ENCODE measurements around the gene ERP27.
A peak's percentile ranks its signal among the peaks of the same experiment; 100 is the strongest.

The ERP27 gene

GRCh38 chr12:14959916-14960496 lies 21.7 kb upstream of the ERP27 start:
- no peak for DNase-seq (ENCODE audit: low spot score)

DNA sequence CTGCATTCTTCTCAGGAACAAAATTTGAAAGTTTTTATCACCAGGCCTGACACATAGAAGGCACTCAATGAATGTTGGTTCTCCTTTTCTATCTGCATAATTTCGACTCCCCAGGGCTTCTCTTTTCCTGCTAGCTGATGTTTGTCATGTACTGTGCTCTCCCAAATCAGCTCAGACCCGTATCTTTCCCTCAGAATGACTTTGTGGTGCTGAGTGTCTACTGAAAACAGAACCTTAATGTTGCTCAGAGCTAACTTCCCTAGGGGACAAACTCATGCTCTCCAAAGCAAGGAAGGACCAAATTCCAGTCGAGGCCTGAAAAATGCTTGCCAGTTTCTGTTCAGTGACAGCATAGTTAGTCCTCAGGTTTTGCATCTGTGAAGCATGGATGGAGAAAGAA lies 21.1 kb upstream of the ERP27 start:
- no peak for DNase-seq (ENCODE audit: low spot score)

- no peak for DNase-seq (ENCODE audit: low spot score)
Measured at GRCh38 chr12:14959126-14959440, 20.7 kb upstream of the ERP27 start.

DNA sequence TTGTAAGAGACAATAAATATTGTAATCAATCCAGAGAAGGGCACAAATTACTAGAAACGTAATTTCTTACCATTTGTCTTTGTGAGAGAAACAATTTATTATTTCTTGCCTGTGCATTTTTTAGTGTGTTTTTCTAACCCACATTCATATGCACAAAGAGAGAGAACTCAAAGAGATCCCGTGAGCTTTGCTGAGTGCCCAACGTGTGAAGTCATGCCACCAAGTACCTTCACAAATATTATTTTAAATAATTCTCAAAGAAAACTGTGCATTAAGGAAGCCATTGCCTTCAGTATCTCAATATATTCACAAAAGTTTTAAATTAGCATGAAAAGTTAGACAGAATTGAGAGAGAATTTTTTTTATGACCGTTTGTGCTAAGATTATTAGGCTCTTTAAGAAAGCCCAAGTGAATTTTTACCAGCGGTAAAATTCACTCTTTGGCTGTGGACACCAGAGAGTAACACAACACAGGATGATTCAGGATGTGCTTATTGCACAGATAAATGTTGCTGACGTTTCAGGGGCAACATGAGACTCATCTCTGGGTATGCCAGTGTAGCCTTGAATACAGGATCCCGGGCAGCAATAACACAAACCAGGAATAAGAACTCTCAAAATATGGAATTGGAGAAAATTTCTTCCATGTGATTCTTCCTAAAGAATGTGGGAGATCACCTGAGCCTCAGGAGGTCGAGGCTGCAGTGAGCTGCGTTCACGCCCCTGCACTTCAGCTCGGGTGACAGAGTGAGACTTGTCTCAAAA lies 20.2 kb upstream of the ERP27 start:
- no peak for DNase-seq (ENCODE audit: low spot score)

DNA sequence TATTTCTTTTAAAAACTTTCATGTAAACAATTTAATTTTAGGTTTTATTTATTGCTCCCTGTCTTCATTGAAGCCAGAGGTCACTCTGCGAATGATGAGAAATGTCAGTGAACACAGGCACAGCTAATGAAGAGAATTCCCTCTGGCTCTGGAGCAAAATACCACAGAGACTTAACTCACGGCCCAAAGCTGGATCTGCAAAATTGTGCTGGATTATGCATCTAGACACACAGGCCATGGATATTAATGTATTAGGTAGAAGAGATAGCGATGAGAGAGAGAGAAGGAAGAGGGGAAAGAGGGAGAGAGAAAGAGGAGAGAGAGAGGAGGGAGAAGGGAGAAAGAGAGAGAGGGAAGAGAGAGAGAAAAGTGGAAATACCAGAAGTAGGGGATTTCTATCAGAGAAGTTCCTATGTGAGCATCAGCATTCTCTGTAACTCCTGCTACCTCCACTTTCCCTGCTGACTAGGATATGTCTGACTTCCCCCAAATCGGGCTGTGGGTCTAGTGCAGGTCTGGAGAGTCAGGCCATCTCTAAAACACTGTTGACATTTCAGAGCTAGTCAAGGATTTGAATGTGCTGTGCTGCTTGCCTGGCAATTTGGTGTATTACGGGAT lies 19.3 kb upstream of the ERP27 start:
- DNase-seq (ENCODE audit: low spot score): no peak

- no peak for DNase-seq (ENCODE audit: low spot score)
Measured at GRCh38 chr12:14956905-14957304, 18.6 kb upstream of the ERP27 start.

DNA sequence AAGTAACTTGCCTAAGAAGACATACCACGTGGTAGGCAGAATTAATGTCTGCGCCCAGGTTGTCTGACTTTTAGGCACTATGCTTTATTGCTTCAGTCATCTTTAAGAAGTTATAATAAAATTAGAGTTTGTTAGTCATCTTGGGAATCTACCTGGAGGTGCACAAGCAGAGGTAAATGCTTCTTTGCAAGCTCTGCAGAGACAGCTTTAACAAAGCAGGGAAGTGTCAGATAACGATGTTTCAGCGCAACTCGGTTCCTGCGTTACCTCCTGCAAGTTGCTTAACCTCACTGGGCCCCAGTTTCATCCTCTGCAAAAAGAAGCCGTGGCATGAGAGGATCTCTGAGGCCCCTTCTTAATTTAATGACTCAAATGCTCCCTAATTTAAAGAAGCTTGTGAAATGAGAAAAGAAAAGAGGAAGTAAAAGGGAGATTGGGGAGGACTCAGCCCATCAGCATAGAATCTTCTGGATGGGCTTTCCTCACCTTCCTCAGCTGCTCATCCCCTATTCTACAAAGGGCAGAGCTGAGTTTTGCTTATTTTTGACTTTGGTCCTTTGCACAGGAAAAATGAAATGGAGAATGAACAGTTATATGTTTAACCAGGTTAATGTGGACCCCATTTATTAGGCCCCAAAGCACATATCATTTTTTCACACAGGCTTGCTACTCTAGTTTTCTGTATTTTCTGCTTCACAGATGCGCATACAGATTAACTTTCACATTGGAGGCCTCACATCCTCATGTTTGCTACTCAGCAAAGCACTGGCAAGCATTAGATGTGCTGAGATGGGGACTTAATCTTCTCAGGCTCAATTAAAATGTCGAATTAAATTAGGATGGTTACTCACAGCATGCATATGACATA lies 17.9 kb upstream of the ERP27 start:
- DNase-seq (ENCODE audit: low spot score): no peak

DNA sequence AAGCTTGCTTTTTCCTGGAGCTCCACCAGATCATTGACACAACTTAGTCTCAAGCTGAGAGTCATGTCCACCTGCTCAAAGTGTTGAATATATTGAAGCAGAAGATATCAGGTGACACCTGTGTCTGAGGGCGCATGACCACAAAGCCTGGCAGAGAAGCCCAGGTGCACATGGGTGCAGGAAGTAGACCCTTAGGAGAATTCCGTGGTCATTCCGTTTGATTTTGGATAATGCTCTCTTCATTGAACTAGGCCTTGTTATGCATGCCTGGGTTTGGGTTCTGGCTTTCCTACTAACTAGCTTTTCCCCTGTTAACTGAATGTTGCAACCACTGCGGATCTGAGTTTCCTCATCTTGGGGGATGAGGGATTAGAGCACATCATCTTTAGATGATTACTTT lies 15.9 kb upstream of the ERP27 start:
- DNase-seq (ENCODE audit: low spot score): no peak

- no peak for DNase-seq (ENCODE audit: low spot score)
Measured at GRCh38 chr12:14953752-14954151, 15.4 kb upstream of the ERP27 start.

- DNase-seq (ENCODE audit: low spot score): no peak
Measured at GRCh38 chr12:14952299-14952921, 14.1 kb upstream of the ERP27 start.

GRCh38 chr12:14951851-14952250 lies 13.5 kb upstream of the ERP27 start:
- no peak for DNase-seq (ENCODE audit: low spot score)

- peak; percentile 39 for DNase-seq (ENCODE audit: low spot score)
Measured at GRCh38 chr12:14950982-14951746, 12.8 kb upstream of the ERP27 start.

DNA sequence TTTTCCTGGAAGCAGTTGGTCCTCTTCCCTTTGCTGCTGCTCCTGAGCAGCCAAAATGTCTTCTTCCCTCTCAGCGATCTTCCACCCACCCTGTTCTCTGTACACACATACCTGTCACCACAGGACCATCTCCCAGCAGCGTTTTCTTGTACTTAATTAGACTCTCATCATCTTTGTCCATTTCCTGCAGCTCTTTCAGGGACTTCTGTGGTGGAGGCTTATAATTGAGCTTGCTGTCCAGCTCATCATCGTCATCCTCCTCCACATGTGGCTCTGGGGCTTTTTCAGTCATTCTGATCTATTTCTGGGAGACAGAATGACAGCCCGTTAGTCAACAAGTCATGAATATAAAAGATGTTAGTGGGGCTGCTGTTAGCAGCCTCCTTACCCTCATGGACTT lies 12.1 kb upstream of the ERP27 start:
- DNase-seq (ENCODE audit: low spot score): no peak

DNA sequence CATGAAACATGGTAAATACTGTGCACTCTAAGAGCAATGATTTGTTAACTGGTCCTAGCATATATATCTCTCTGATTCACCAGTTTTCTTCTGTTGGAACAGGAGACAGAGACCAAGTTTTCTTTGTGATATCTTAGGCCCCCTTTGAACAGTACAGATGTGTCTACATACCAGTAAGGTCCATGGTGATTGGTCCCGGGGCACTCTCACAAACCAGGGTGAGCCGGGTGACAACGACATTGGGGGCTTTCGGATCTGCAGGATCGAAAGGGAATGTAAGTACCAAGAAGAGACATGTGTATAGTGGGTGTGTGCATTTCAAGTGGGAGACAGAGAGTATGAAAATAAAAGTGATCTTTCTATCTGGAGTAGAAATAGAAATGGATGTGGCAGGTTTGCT lies 11.3 kb upstream of the ERP27 start:
- no peak for DNase-seq (ENCODE audit: low spot score)

- peak; percentile 67 for DNase-seq (ENCODE audit: low spot score)
Measured at GRCh38 chr12:14948672-14949071, 10.3 kb upstream of the ERP27 start.

DNA sequence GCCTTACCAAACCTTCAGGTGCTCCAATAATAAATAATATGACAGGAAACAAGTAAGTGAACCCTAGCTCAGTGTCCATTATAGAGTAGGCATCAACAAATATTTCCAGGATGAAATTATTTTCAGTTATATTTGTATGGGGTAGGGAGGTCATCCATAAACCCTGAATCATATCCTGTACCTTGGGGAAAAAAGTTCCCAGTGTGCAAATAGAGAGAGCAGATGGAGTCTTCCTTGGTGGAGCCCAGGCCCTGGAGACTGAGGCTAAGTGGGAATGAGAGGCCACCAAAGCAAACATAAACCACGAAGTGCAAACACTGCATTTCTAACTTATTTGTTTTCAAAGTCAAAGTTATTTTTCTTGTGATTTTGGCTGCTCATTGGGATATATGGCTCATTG lies 8.5 kb upstream of the ERP27 start:
- no peak for DNase-seq (ENCODE audit: low spot score)

DNA sequence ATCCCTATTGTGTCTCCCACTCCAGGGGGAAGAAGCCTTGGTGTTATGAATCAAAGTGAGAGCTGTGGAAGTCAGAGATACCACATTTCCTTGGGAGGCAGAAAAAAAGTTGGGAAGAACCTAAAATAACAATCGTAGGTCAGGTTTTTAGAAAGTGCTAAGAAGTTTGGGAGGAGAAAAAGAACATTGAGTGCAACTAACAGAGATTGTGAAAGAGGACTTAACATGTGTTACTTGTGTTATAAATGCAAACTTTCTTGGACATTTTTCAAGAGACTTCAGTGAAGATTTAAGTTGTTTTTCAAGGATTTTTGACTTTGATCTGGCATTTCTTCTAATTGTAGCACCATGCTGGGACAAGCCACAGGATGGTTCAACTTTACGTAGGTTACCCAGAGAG lies 7.8 kb upstream of the ERP27 start:
- no peak for DNase-seq (ENCODE audit: low spot score)

GRCh38 chr12:14942196-14942931 lies 4.0 kb upstream of the ERP27 start:
- DNase-seq (ENCODE audit: low spot score): no peak

GRCh38 chr12:14941369-14941768 lies 3.0 kb upstream of the ERP27 start:
- no peak for DNase-seq (ENCODE audit: low spot score)

DNA sequence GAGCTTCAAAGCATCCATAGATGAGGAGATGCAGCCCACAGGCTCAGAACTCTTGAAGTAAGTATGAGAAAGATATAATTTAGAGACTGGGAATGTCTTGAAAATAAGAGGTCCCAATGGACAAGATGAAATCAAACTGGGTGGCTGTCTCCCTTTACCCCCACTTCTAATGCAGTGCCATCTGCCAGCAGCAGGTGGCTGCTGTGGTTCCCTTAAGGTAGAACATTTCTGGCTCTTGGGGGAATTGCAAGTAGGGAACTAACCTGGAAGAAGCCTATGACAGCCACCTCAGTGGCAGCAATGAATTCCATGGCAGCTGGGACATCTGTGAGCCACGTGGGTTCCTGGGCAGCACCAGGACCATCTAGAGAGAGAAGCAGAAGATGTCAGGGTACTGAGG lies 648 bp downstream of the ERP27 start:
- DNase-seq (ENCODE audit: low spot score): peak; percentile 34

GRCh38 chr12:14937014-14937413 lies 1.3 kb downstream of the ERP27 start:
- DNase-seq (ENCODE audit: low spot score): no peak

All from iPS-NIHi11 (cell line).